Left lung (tissue), 10 donors: ENCODE measurements around the gene RPS5. TPM values are rescaled to one million over a fixed set of nuclear protein-coding genes. Genes with fewer than 3 reads are reported as not detected.

Experiments used
- ATAC-seq: fragments of 200-7000 bp; cut with Tn5 transposase; one replicate; pipeline ENCODE4 v1.9.1; 2020; ENCODE audit warnings: moderate library complexity
- DNase-seq, 4 donors: peaks; one replicate each; pipeline ENCODE4 v3.0.0-alpha.2; 2013 to 2020
- H3K27ac ChIP-seq, 2 donors: fragments of 200-600 bp; sonication (generic) in 1 of 2; one replicate each; pipeline versions ENCODE4 v1.5.0 to v1.8.0; 2020 to 2021
- H3K27me3 ChIP-seq, 2 donors: fragments of 200-600 bp; sonication (generic) in 1 of 2; one replicate each; pipeline versions ENCODE4 v1.5.0 to v1.8.0; 2020 to 2021
- H3K36me3 ChIP-seq, 2 donors: fragments of 200-600 bp; sonication (generic) in 1 of 2; one replicate each; pipeline versions ENCODE4 v1.5.0 to v1.8.0; 2020 to 2021
- H3K4me1 ChIP-seq, 2 donors: fragments of 200-600 bp; one replicate each; pipeline ENCODE4 v1.8.0; 2021
- H3K4me3 ChIP-seq, 2 donors: fragments of 200-600 bp; sonication (generic) in 1 of 2; one replicate each; pipeline versions ENCODE4 v1.5.0 to v1.8.0; 2020 to 2021; ENCODE audit warnings: mild to moderate bottlenecking in 1 of 2
- H3K9me3 ChIP-seq, 2 donors: fragments of 200-600 bp; sonication (generic) in 1 of 2; one replicate each; pipeline versions ENCODE4 v1.5.0 to v1.8.0; 2020 to 2021
- intact Hi-C, 2 donors: fragments of 100-400 bp; cut with DNase I; formaldehyde crosslinking; loops; one replicate each; pipeline versions ENCODE4 v1.11.2 to v1.14.2; 2022
- polyA plus RNA-seq, 6 donors: library from polyadenylated mRNA; unstranded; fragments of 120-200 nt; gene quantifications; one replicate each; pipeline ENCODE4 v1.2.1, GENCODE V29; 2013; ENCODE audit not compliant: insufficient read length in 6 of 6
- total RNA-seq, 2 donors: library from RNA; stranded (reverse); fragmentation: NEBNext Ultra II Directional; extraction: Animal tissue kit (Norgen Biotek cat#: 25700); gene quantifications; one replicate each; pipeline ENCODE4 v1.2.1, GENCODE V29; 2021
- TF ChIP-seq, protein P1 (sequence below), 2 donors: fragments of 200-600 bp; sonication (generic) in 1 of 2; IDR thresholded peaks; one replicate each; pipeline versions ENCODE4 v1.5.0 to v1.8.0; 2021; ENCODE audit warnings: antibody characterized with exemption in 2 of 2
- donor health status: DM: no; HTN: yes; CAD: no.
- donor health status: DM: no; HTN: no; CAD: no.

The RPS5 gene
- total and polyA plus RNA-seq, 8 donors = 842 to 1,479 (median 1,280) TPM

DNA sequence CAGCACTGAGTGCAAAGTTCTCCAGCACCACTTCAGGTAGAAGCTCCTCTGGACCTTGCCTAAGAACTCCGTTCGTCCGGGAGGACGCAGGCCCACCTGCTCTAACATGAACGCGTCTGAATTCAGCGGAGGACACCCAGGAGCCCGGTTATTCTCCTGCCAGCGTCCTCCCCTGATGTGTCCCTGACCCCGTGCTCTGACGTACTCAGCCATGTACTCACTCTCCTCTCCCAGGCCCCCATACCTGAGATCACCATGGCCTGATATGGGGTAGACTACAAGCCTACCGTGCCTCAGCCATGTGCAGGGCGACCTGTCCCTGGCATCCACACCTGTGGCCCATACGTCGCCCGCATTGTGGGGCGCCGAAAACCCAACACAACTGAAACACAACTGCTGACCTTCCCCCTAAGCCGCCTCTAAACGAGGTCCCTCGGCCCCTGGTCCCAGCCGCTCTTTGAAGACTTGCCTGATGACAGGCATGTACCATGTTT lies 20.6 kb downstream of the RPS5 start:
- ATAC-seq (peak; percentile 6), DNase-seq (no peak)
- no peaks in the 10 kb centered on the region for H3K27me3 ChIP-seq
- no peaks in the 10 kb centered on the region for H3K36me3 ChIP-seq
- peaks cover 8 to 26% of the 10 kb centered on the region in 2 donors for H3K4me1 ChIP-seq
- TF ChIP-seq, protein P1, sequence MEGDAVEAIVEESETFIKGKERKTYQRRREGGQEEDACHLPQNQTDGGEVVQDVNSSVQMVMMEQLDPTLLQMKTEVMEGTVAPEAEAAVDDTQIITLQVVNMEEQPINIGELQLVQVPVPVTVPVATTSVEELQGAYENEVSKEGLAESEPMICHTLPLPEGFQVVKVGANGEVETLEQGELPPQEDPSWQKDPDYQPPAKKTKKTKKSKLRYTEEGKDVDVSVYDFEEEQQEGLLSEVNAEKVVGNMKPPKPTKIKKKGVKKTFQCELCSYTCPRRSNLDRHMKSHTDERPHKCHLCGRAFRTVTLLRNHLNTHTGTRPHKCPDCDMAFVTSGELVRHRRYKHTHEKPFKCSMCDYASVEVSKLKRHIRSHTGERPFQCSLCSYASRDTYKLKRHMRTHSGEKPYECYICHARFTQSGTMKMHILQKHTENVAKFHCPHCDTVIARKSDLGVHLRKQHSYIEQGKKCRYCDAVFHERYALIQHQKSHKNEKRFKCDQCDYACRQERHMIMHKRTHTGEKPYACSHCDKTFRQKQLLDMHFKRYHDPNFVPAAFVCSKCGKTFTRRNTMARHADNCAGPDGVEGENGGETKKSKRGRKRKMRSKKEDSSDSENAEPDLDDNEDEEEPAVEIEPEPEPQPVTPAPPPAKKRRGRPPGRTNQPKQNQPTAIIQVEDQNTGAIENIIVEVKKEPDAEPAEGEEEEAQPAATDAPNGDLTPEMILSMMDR (IDR thresholded peaks at IDR 0.05) = no peak
- peak overlapping the region; percentile 82 to 89 for H3K27ac ChIP-seq
- peak overlapping the region; percentile 90 to 92 for H3K4me3 ChIP-seq
- H3K9me3 ChIP-seq = no peaks in the 10 kb centered on the region
- intact Hi-C loops = no loop called here

DNA sequence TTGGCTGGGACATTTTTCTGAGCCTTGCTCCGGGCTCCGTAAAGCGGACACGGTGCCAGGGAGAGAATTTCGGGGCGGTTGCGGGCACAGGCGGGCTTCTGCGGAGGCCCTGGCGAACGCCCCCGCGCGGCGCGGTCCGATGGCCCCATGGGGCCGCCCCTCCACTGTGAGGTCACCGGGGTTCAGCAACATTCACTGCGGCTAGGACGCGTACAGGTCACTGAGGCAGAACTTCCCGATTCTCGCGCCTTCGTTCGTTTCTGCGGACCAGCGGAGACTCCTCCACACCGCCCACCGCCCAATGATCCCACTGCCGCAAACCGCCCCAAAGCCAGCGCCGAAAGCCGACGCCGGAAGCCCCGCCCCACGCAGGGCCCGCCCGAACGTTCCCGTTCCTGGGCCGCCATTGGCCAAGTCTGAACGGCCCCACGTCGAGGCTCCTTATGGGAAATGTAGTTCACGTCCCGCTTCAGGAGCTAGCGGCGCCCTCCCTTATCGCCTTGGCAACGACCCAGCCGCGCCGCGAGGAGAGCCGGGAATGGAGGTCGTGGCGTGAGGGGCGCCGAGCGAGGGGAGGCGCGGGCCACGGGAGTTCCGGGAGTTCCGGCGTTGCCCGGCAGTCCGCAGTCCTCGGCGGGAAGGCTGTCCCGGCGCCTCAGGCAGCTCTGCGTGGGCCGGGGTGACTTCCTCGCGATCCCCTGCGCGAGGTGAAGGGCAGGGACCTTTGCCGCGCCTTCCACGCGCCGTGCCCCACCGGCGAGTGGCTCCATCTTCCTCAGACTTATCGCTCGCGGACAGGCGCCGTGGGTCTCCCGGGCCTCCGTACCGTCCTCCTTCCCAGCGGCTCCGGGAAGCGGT lies 21.3 kb downstream of the RPS5 start, which contains the start of gene ZNF584:
Gene ZNF584, plus strand, starts transcription at position 498 of the 858 bp plus-strand sequence. CDS start 499 bp downstream, outside the sequence.
- Histone ChIP-seq H3K27me3 (no peaks in the 10 kb centered on the region), H3K27ac (peak within 1 kb of the TSS; percentile 82 to 89), H3K4me3 (peak within 1 kb of the TSS; percentile 90 to 92), H3K36me3 (no peaks in the 10 kb centered on the region), H3K4me1 (peaks cover 8 to 26% of the 10 kb centered on the region in 2 donors), H3K9me3 (no peaks in the 10 kb centered on the region)
- peak; percentile 98 for ATAC-seq
- DNase-seq = peak; percentile 93 to 98 (median 97)
- TF ChIP-seq, protein P1 (IDR thresholded peaks at IDR 0.05) = no peak
- intact Hi-C loops = no loop called here

- Histone ChIP-seq H3K36me3 (no peaks in the 10 kb centered on the region), H3K9me3 (no peaks in the 10 kb centered on the region), H3K27me3 (no peaks in the 10 kb centered on the region), H3K27ac (peak overlapping the region; percentile 82 to 89), H3K4me1 (peaks cover 8 to 26% of the 10 kb centered on the region in 2 donors), H3K4me3 (peak overlapping the region; percentile 90 to 92)
- ATAC-seq (peak; percentile 37), DNase-seq (peak in 1 of 4 donors; percentile 34)
- TF ChIP-seq, protein P1 (IDR thresholded peaks at IDR 0.05) = no peak
- intact Hi-C loops = no loop called here
Measured at GRCh38 chr19:58409010-58409790, 22.1 kb downstream of the RPS5 start.

GRCh38 chr19:58416604-58417003 lies 29.5 kb downstream of the RPS5 start:
- no peak overlapping the region for H3K4me3 ChIP-seq
- no peak for DNase-seq
- H3K27me3 ChIP-seq = no peaks in the 10 kb centered on the region
- peaks cover 0 to 5% of the 10 kb centered on the region in 2 donors for H3K9me3 ChIP-seq
- no peak for ATAC-seq
- TF ChIP-seq, protein P1 (IDR thresholded peaks at IDR 0.05) = no peak
- H3K4me1 ChIP-seq = no peaks in the 10 kb centered on the region
- no peak overlapping the region for H3K27ac ChIP-seq
- intact Hi-C loops = no loop called here
- peaks cover 0 to 56% of the 10 kb centered on the region in 2 donors for H3K36me3 ChIP-seq
